Measurements from ENCODE around the gene MAST4.

DNA sequence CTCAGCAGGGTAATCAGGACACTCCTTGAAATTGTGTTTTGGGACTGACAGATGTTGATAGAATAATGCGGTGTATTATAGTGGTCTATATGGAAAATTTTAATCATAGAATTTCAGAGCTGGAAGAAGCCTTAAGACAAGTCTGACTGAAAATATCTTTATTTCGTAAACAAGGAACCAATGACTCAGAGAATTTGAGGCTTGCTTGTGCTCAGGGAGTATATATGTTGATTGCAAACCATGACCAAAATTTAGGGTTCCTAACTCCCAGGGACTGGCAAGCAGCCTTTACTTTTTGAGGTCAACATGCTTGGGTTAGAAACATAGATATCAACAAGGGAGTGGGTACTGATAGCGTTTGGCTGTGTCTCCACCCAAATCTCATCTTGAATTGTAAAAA is 313.2 kb downstream of the MAST4 start:
- TF ChIP-seq, protein P1, sequence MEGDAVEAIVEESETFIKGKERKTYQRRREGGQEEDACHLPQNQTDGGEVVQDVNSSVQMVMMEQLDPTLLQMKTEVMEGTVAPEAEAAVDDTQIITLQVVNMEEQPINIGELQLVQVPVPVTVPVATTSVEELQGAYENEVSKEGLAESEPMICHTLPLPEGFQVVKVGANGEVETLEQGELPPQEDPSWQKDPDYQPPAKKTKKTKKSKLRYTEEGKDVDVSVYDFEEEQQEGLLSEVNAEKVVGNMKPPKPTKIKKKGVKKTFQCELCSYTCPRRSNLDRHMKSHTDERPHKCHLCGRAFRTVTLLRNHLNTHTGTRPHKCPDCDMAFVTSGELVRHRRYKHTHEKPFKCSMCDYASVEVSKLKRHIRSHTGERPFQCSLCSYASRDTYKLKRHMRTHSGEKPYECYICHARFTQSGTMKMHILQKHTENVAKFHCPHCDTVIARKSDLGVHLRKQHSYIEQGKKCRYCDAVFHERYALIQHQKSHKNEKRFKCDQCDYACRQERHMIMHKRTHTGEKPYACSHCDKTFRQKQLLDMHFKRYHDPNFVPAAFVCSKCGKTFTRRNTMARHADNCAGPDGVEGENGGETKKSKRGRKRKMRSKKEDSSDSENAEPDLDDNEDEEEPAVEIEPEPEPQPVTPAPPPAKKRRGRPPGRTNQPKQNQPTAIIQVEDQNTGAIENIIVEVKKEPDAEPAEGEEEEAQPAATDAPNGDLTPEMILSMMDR (conservative IDR thresholded peaks at IDR 0.05; ENCODE audit: low read length), result no peak
- no peak for TF ChIP-seq EZH2phosphoT487 (IDR thresholded peaks at IDR 0.05; ENCODE audit: borderline replicate concordance, low read depth, low read length)
